H9 (cell line): ENCODE results near the gene ATP8A2. TPM values are rescaled to one million over a fixed set of nuclear protein-coding genes. Genes with fewer than 3 reads are reported as not detected.

Experiments used
- DNase-seq: peaks from one replicate; pipeline ENCODE4 v3.0.0-alpha.2; 2017
- H2AFZ ChIP-seq: one replicate; pipeline ENCODE4 v1.6.1; 2013; ENCODE audit warnings: mild to moderate bottlenecking, low read length, control low read depth, moderate library complexity
- H2AK5ac ChIP-seq: 2 replicates; pipeline ENCODE4 v1.6.1; 2013; ENCODE audit warnings: low read length, control low read depth, mixed read lengths; ENCODE audit not compliant: insufficient read length
- H2BK120ac ChIP-seq: one replicate; pipeline ENCODE4 v1.6.1; 2013; ENCODE audit warnings: low read depth, mild to moderate bottlenecking, low read length, control low read depth, inconsistent platforms; ENCODE audit not compliant: poor library complexity, severe bottlenecking
- H2BK12ac ChIP-seq: 2 replicates; pipeline ENCODE4 v1.6.1; 2013; ENCODE audit warnings: low read length, control low read depth, mixed read lengths, low read depth; ENCODE audit not compliant: insufficient read length
- H2BK15ac ChIP-seq: 2 replicates; pipeline ENCODE4 v1.6.1; 2013; ENCODE audit warnings: low read depth, low read length, control low read depth
- H2BK20ac ChIP-seq: one replicate; pipeline ENCODE4 v1.6.1; 2013; ENCODE audit warnings: low read depth, mild to moderate bottlenecking, low read length, control low read depth, inconsistent platforms; ENCODE audit not compliant: poor library complexity, severe bottlenecking
- H2BK5ac ChIP-seq: 2 replicates; pipeline ENCODE4 v1.6.1; 2013; ENCODE audit warnings: low read length, control low read depth, mixed read lengths; ENCODE audit not compliant: insufficient read length
- H3K14ac ChIP-seq: 2 replicates; pipeline ENCODE4 v1.6.1; 2013; ENCODE audit warnings: low read length, control low read depth; ENCODE audit not compliant: insufficient read depth
- H3K18ac ChIP-seq: 2 replicates; pipeline ENCODE4 v1.6.1; 2013; ENCODE audit warnings: low read depth, mild to moderate bottlenecking, mixed read lengths, low read length, control low read depth; ENCODE audit not compliant: insufficient read length
- H3K23ac ChIP-seq: 2 replicates; pipeline ENCODE4 v1.6.1; 2013; ENCODE audit warnings: low read length, control low read depth, mixed read lengths, low read depth; ENCODE audit not compliant: insufficient read length
- H3K23me2 ChIP-seq: 2 replicates; pipeline ENCODE4 v1.6.1; 2013; ENCODE audit warnings: low read depth, mild to moderate bottlenecking, mixed read lengths, low read length, control low read depth; ENCODE audit not compliant: insufficient read length, poor library complexity, severe bottlenecking
- H3K27ac ChIP-seq: 2 replicates; pipeline ENCODE4 v1.5.1; 2013; ENCODE audit warnings: low read length, control low read depth, mixed read lengths, low read depth; ENCODE audit not compliant: insufficient read length
- H3K27me3 ChIP-seq: 2 replicates; pipeline ENCODE4 v1.6.1; 2013; ENCODE audit warnings: low read length, control low read depth, inconsistent platforms; ENCODE audit not compliant: insufficient read depth
- H3K4ac ChIP-seq: 2 replicates; pipeline ENCODE4 v1.6.1; 2013; ENCODE audit warnings: low read depth, mild to moderate bottlenecking, control low read depth, inconsistent platforms, low read length, moderate library complexity
- H3K4me1 ChIP-seq: 2 replicates; pipeline ENCODE4 v1.6.1; 2013; ENCODE audit warnings: low read length, control low read depth, inconsistent platforms; ENCODE audit not compliant: insufficient read depth
- H3K4me2 ChIP-seq: 2 replicates; pipeline ENCODE4 v1.6.1; 2013; ENCODE audit warnings: low read length, control low read depth, mixed read lengths; ENCODE audit not compliant: insufficient read length, insufficient read depth
- H3K56ac ChIP-seq: 2 replicates; pipeline ENCODE4 v1.6.1; 2013; ENCODE audit warnings: low read depth, mild to moderate bottlenecking, mixed read lengths, low read length, control low read depth; ENCODE audit not compliant: insufficient read length
- H3K79me1 ChIP-seq: 2 replicates; pipeline ENCODE4 v1.6.1; 2013; ENCODE audit warnings: low read depth, mild to moderate bottlenecking, moderate library complexity, low read length, control low read depth, inconsistent platforms; ENCODE audit not compliant: insufficient read depth, poor library complexity, severe bottlenecking
- H3K79me2 ChIP-seq: 2 replicates; pipeline ENCODE4 v1.6.1; 2013; ENCODE audit warnings: low read length, control low read depth, inconsistent platforms; ENCODE audit not compliant: insufficient read depth
- H3K9ac ChIP-seq: 2 replicates; pipeline ENCODE4 v1.6.1; 2013; ENCODE audit warnings: low read length, control low read depth, mixed read lengths; ENCODE audit not compliant: insufficient read length; ENCODE audit errors: extremely low read depth
- H3K9me3 ChIP-seq: one replicate; pipeline ENCODE4 v1.6.1; 2013; ENCODE audit warnings: low read depth, low read length, inconsistent platforms; ENCODE audit not compliant: control insufficient read depth
- H3T11ph ChIP-seq: one replicate; pipeline ENCODE4 v1.6.1; 2013; ENCODE audit warnings: mild to moderate bottlenecking, low read length, control low read depth, inconsistent platforms
- H4K20me1 ChIP-seq: one replicate; pipeline ENCODE4 v1.6.1; 2013; ENCODE audit not compliant: control insufficient read depth, insufficient read length, insufficient read depth
- H4K5ac ChIP-seq: 2 replicates; pipeline ENCODE4 v1.6.1; 2013; ENCODE audit warnings: low read depth, mild to moderate bottlenecking, mixed read lengths, low read length, control low read depth; ENCODE audit not compliant: insufficient read length
- H4K8ac ChIP-seq: replicated peaks from 2 replicates; pipeline ENCODE4 v1.6.1; 2013; ENCODE audit warnings: low read length, control low read depth, mixed read lengths, low read depth; ENCODE audit not compliant: insufficient read length
- H4K91ac ChIP-seq: 2 replicates; pipeline ENCODE4 v1.6.1; 2013; ENCODE audit warnings: low read depth, mild to moderate bottlenecking, moderate library complexity, mixed read lengths, low read length, control low read depth; ENCODE audit not compliant: insufficient read length
- H3K27ac Mint-ChIP-seq, 3 experiments: 2 replicates in 2 of 3; 3 replicates in 1 of 3; pipeline ENCODE4 v1.8.0; 2020 to 2021; ENCODE audit warnings: mixed read lengths in 3 of 3, mild to moderate bottlenecking in 1 of 3, moderate library complexity in 1 of 3
- H3K27me3 Mint-ChIP-seq: 2 replicates; pipeline ENCODE4 v1.8.0; 2021; ENCODE audit warnings: low read depth, mild to moderate bottlenecking, moderate library complexity, mixed read lengths
- H3K36me3 Mint-ChIP-seq, 3 experiments: 2 replicates in 2 of 3; 3 replicates in 1 of 3; pipeline ENCODE4 v1.8.0; 2020 to 2021; ENCODE audit warnings: low read depth in 3 of 3, mixed read lengths in 3 of 3; ENCODE audit not compliant: insufficient read depth in 1 of 3
- H3K4me1 Mint-ChIP-seq, 2 experiments: 2 replicates each; pipeline ENCODE4 v1.8.0; 2020; ENCODE audit warnings: mixed read lengths in 2 of 2
- H3K4me3 Mint-ChIP-seq, 2 experiments: 2 replicates in 1 of 2; 3 replicates in 1 of 2; pipeline ENCODE4 v1.8.0; 2020 to 2021; ENCODE audit warnings: mild to moderate bottlenecking in 2 of 2, mixed read lengths in 2 of 2, moderate library complexity in 1 of 2
- H3K9me3 Mint-ChIP-seq, 2 experiments: 2 replicates in 1 of 2; 3 replicates in 1 of 2; pipeline ENCODE4 v1.8.0; 2020; ENCODE audit warnings: mild to moderate bottlenecking in 2 of 2, mixed read lengths in 2 of 2, moderate library complexity in 1 of 2
- CTCF ChIP-seq: fragments of 200-600 bp; sonication (generic); conservative IDR thresholded peaks from 3 replicates; pipeline ENCODE4 v1.8.0; 2021; ENCODE audit warnings: antibody characterized with exemption, mild to moderate bottlenecking
- WGBS: extraction: QIAGEN DNeasy Blood & Tissue Kit; methylation state at CpG from one replicate; pipeline ENCODE4 v1.1.7; 2013; ENCODE audit warnings: missing lambda C conversion rate, low lambda C conversion rate, mixed read lengths; ENCODE audit not compliant: insufficient read length; ENCODE audit errors: extremely low coverage; 5-methylcytosine and 5-hydroxymethylcytosine counted together
- total RNA-seq: library from RNA; stranded (reverse); gene quantifications from 2 replicates; pipeline ENCODE4 v1.2.1, GENCODE V29; 2021

The ATP8A2 gene
- total RNA-seq, 1 experiment from 2014 or later: 18.2 TPM

GRCh38 chr13:25679936-25680335 is 308.2 kb downstream of the ATP8A2 start:
- Mint-ChIP-seq H3K27ac (no peak overlapping the region), H3K4me1 (peaks cover 3 to 4% of the 10 kb centered on the region in 2 experiments; a peak in 3 of 4 replicates), H3K9me3 (peaks cover 0 to 3% of the 10 kb centered on the region in 2 experiments; a peak in 1 of 5 replicates), H3K27me3 (no peaks in the 10 kb centered on the region; the same call in 1 of the 2 replicates), H3K4me3 (no peak overlapping the region), H3K36me3 (no peaks in the 10 kb centered on the region)
- Histone ChIP-seq H3K9ac (no peak overlapping the region), H3K14ac (no peak overlapping the region), H3K79me2 (no peaks in the 10 kb centered on the region), H2AFZ (no peak overlapping the region), H4K91ac (no peak overlapping the region), H2AK5ac (no peak overlapping the region), H4K8ac (no peak overlapping the region), H3K4ac (no peak overlapping the region), H3K27ac (no peak overlapping the region), H3T11ph (no peak overlapping the region), H2BK15ac (no peak overlapping the region), H3K23ac (no peak overlapping the region), H2BK20ac (no peak overlapping the region), H3K27me3 (no peaks in the 10 kb centered on the region), H3K4me2 (no peak overlapping the region), H4K20me1 (no peaks in the 10 kb centered on the region), H2BK120ac (no peak overlapping the region), H3K79me1 (no peaks in the 10 kb centered on the region), H3K4me1 (peaks cover 3% of the 10 kb centered on the region), H3K9me3 (no peaks in the 10 kb centered on the region), H3K23me2 (no peaks in the 10 kb centered on the region), H3K56ac (no peak overlapping the region), H2BK12ac (no peak overlapping the region), H3K18ac (no peak overlapping the region), H4K5ac (no peak overlapping the region), H2BK5ac (no peak overlapping the region)
- TF ChIP-seq CTCF: no peak
- no CpG with 5 or more reads among the region's 5 CpGs for WGBS
- no peak for DNase-seq
